GM21360 (cell line): Measurements from ENCODE around the gene BUB3.

Experiments
- ATAC-seq: cut with Tn5 transposase; IDR thresholded peaks from one replicate; pipeline ENCODE4 v1.9.1; 2021; ENCODE audit warnings: mild to moderate bottlenecking, moderate library complexity; ENCODE audit not compliant: unreplicated experiment

BUB3 gene

DNA sequence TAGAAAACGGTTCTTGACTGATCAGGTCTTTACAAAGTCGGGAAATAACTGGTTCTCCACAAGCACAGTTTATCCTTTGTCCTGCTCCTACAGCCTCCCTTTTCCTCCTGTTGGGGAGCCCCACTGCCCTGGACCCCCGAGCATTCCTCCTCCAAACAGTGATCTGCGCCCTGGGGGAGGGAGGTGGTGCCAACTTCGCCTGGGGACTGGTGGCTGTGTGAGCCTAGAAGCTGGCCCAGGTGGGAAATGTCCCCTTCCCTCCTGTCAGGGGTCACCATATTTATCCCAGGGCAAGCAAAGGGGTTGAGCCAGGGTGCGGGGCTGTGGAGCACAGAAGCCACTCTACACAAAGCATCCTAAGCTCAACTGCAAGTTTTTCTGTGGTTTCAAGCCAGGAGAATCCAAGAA is 13.2 kb upstream of the BUB3 start:
- ATAC-seq = no peak

DNA sequence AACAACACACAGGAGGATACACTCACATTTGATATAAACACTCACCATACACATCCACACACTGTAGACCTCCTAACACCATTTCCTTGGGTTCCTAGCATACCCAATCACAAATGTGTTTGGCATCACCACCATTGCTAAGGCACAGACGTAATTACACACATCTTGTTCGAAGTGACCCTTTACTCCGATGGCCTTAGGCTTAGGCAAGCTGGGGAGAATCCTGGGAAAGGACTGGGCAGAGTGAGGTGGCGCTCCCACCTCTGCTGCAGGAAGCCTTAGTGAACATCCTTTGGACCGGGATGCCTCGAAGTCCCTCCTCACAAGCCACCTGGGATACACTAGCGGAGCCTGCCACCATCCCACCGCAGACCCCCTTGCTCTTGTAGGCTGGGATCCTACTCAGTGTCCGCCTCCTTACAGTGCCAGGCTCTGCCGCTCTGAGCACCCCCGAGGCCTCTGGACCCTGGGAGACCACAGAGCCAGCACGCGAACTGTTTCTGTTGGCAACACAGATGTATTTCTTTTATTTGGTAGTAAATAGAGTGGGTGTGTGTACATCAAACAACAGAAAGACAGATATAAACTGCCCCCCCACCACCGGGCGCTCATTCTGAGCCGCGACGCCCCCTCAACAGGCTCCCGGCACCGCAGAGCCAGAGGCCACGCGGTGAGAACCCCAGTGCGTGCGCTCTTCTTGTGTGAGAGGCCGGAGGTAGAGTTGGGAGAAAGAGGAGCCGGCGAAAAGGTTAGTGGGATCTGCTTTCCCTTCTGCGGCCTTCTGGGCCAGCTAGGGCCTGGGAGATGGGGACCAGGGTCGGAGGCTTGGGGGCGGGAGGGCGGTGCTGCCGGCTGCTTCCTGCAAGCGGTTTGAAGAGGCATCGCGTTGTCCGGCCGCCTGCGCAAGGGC is 12.2 kb upstream of the BUB3 start:
- no peak for ATAC-seq

DNA sequence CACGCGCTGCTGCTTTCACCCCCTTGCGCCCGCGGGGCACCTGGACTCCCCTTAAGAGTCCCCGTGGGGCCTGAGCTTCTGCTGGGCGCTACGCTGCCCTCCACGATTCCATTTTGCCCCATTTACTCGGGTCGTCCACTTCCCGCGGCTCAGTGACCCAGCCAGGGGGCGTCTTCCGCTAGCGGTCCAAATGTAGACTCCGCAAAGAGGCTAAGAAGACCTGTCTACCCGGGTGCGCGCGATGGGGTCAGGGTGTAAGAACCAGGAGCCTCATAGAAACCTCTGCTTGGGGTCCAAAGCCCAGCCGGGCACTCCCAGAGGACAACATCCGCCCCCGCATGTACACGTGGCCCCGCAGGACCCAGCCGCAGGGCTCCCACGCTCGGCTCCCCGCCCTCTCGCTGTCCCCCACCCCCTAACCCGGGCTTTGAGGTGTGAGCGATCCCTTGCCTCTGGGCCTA is 11.5 kb upstream of the BUB3 start:
- no peak for ATAC-seq

DNA sequence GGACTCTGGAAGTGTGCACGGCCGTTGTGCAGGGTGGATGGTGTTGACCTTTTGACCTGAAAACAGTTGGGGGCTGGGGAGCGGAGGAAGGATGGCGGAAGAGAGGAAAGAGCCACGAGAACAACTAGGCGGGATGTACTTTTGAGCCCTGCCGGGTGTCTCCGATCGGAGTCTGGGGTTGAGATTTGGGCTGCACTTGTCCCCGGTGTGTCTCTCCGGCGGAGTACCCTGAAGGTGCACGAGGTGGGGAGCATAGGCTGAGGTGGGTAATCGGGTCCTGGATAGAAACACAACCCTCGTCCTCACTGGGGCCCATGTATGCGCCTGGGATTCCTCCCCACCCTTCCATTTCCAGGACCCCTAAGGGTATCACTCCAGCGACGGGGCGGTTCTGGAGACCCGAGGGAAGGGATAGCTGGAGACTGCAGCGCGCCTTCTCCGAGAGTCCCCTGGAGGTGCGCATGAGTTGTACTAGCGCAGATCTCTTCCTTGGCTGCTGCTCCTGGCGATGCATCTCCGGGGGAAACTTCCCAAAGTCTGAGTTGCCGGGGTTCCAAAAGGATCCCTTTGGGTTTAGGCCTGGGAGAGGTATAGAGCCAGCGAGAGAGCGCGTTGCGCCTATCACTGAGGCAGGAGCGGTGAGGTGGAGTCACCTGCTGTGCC is 10.9 kb upstream of the BUB3 start:
- ATAC-seq = no peak

DNA sequence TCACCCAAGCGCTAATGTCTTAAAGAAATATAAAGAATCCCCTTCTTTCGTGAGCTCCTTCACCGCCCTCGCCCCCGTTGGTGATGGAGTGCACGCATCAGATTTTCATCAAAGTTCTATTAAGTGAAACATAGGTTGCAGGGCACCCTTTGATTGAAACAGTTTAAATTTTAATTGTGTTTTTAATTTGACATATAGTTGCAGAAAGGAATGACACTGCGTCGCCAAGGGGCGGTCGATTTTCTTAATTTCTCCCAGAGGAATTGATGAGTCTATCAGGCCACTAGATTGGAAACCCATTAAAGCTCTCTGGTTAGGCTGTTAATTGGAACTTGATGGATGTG is 10.4 kb upstream of the BUB3 start:
- ATAC-seq = no peak

DNA sequence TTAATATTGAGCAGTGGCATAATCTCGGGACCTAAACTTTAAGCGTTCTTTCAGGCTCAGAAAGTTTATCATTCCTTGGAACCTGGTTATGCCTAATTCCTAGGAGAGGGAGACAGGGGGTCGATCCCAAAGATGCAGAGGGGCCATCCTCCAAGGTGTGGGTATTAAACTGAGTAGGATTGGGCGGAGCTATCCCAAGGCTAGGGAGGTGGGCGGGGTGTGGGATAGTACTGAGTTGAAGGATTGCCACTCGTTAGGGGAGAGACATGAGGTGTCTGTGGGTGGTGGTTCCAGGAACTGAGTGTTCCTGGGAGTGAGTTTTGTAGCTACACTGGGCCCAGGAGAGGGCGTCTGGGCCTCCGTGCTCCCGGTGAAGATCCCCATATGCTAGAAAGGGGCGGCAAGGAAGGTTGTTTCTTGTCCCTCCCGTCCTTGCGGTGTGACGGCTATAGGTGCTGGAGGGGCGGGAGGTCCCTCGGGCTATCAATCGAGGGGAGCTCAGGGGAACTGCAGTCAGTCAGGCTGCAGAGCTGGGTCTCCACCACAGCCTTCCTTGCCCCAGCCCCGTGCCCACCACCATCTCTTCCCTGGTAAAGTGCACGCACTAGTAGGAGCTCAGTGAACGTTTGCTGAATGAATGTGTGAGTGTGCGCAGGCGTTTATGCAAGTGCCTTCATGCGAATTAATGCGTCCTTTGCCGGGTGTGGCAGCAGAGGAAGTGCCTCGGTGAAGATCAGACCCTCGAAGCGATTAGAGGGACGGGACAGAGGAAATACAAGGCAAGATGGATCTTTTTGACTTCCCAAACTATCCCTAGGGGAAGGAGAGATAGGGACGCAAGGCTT is 9.3 kb upstream of the BUB3 start:
- no peak for ATAC-seq

DNA sequence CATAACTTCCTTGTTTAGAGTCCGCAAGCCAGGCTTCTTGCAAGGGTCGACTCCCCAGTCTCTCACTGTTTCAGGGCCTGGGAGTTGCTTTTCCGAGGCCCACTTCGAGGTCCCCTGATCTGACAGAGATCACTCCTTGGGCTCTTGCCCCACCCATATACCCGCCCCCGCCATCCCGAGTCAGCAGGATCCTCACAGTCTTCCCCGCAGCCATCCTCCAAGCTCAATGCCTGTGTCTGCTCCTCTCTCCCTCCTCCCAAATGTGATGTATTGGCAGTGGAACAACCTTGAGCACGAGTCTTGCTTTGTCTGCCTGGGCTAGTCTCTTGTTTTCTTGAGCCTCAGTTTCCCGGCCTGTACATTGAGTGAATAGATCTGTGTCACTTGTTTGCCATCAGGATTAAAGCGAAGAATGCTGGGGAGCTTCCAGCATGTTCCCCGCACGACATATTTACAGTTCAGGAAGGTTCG is 8.6 kb upstream of the BUB3 start:
- no peak for ATAC-seq

DNA sequence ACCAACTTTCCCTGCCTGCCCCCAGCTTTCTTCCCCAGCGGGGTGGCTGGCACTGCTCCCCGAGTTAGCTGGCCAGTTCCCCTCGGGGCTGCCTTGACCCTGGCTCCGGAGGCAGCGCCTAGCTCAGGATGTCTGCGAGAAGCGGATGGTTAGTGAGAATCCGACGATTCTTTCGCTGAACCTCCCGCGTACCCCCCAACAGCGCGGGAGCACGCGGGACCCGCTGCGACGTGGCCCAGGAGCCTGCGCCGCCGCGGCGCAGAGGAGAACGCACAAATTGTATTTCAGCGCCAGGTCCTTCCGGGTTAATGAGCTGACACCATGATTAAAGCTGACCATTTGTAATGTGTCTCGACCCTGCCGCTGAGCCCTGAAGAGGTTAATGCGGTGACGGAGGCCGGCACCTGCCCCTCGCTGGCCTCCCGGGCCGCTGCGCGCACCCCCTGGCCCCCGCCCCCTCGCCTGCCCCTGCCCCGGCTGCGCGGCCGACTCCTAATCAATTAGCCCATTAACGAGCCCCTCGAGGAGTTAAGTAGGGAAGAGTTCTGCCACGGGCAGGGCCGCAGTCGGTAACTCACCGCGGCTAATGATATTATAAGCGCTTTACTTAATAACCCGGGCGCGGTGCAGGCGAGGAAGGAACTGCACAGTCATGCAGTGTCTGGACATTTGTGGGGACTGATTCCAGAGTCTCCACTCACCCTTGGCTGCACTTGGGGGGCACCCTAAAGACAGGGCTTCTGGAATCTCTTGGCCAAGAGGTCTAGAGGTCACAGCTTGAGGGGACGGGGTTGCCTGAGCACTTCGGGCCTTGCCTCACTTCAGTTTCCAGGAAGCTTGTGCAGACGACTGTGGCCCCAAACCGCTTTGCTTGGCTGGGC is 7.9 kb upstream of the BUB3 start:
- ATAC-seq = no peak

DNA sequence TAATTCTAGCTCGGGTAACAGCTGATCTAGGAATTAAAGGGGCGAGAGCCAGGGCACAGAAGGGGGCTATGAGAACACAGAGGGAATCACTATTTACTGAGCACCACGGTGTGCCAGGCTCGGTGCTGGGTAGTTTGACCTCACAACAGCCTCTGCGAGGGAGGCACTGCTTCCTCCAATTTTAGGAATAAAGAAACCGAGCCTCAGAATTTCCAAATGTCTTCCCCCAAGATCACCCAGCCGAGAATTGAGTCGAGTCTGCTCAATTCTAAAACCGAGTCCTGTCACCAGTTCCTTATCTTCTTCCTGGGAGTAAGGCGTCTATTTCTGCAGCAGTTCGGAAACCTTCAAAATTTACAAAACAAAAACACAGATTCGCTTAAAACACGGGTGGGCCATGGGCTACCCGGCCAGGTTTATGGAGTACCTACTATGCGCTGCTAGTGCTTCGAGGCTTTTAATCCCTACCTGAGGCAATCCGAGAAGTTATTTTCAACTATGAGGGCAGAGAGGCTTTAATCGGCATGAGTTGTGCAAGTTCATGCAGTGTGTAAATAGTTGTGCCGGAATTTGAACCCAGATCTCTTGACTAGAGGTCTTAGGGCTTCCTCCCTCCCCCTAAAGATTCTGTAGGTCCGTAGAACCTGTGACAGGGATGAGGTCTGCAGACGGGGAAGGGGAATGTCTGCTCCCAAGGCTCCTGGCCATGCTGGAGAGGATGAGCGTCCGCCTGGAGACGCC is 7.1 kb upstream of the BUB3 start:
- ATAC-seq = no peak

DNA sequence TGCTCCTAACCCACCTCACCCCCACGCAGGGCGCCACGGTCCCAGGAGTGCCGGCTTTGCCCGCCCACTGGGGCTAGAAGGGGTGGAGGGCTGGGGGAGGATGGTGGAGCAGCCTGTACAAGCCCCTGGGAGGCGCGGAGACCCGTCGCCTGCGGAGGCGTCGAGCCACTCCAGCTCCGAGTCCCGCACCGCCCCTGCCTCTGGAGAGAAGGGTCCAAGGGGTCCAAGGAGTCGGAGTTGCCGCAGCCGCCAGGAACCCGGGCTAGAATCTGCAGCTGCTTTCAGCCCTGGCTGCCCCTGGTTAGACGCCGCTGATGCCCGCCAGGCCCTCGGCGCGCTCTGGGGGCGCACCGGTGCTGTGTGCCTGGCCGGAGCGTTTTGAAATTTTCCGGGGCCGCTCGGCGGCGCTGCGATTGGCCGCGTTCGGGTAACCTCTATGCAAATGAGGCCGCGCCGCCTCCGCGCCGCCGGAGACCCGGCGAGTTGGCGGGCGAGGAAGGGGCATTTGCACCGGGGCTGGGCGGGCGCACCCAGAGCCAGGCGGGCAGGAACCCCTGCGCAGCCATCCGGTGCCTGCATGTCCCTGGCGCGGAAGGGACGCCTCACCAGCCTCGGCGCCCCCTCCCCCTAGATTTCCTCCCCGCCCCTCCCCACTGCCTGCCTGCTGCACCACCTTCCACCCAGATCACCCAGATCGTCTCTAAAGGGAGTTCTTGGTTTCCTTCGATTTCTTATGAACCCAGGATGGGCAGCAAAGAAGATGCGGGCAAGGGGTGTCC is 6.4 kb upstream of the BUB3 start, which contains the start of gene HMX2:
Gene HMX2 (plus strand): TSS at position 502 of the 779 bp plus-strand sequence. CDS start 243 bp downstream, at position 745.
- no peak for ATAC-seq

DNA sequence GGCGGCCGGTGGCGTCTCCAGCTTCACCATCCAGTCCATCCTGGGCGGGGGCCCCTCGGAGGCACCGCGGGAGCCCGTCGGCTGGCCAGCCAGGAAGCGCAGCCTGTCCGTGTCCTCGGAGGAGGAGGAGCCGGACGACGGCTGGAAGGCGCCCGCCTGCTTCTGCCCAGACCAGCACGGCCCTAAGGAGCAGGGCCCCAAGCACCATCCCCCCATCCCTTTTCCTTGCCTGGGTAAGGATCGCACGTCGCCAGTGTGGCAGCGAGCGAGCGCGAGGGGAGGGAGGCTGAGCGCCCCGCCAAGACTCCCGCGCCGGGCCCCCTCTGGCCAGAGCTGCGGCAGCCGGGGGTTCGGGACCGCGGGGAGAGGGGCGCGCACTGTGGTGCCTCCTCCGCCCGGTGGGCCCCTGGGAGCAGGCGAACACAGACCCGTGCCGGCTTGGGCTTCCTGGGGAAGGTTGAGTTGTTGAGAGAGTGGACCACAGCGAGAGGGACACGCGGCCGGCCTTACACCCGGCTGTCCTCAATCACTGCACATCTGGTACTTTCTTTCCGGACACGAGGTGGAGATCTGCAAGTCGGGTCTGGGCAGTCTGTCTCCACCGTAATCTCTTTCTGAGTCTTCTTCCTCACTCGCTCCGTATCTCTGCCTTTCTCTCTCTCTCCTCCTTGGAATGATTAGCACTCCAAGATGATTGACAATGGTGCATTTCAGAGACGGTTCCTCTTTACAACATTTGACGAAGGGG is 5.6 kb upstream of the BUB3 start:
- no peak for ATAC-seq

DNA sequence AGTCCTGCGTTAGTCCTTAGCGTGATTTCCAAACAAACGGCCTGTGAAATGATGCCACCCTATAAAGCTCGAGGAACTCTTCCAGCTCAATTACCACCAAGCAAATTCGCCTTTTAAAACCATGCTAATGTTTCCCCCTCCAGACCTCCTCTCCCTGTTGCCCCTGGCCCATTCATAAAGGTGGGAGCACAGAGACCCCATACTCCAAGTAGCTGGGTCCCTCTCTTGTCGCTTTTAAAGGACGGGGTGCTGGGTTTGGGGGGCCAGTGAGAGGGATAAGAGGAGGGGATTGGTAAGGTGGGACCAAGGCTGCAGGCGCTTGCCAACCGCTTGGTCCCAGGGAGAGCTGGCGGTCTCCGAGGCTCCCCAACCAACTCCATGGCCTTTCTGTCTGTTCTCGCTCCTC is 5.0 kb upstream of the BUB3 start:
- no peak for ATAC-seq

DNA sequence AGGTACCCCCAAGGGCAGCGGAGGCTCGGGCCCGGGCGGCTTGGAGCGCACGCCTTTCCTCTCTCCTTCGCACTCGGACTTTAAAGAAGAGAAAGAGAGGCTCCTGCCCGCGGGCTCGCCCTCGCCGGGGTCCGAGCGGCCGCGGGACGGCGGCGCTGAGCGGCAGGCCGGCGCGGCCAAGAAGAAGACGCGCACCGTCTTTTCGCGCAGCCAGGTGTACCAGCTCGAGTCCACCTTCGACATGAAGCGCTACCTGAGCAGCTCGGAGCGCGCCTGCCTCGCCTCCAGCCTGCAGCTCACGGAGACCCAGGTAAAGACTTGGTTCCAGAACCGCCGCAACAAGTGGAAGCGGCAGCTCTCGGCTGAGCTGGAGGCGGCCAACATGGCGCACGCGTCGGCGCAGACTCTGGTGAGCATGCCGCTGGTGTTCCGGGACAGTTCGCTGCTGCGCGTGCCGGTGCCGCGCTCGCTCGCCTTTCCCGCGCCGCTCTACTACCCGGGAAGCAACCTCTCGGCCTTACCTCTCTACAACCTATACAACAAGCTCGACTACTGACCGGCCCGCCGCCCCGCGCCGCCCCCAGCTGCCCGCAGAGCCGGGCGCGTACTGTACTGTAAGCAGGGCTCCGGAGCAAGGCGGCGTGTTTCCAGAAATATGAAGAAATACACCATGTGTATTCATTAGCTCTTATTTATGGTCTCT is 4.5 kb upstream of the BUB3 start:
- ATAC-seq = no peak

DNA sequence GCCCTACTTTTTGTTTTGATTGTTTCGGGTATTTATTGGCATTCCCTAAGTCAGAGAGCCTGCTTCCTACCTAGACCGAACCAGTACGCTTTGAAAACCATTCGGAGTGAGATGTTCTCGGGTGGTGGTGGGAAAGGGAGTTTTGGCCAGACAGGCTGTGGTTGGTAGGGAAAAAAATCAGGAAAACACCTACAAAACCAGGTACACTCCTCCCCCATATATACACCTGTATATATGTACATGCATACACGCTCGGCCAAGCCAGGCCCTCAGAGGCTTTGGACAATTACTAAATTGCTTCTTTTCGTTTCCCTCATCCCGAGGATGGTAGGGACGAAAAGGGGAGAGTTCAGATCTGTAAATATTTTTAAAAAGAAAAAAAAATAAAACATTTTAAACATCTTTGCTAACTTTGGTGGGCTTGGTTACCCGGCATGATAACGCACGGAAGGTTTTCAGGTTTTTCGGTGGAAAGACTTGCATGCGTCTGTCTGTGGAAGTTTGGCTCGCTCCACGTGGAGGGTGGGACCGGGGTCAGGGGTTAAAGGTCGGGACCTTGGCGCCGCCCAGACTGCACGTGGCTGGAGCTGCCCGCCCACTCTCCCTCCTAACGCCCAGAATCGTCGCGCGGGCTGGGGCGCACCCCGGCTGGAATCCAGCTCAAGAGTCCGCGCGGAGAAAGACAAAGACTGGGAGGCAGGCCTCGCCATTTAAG is 3.8 kb upstream of the BUB3 start:
- no peak for ATAC-seq

DNA sequence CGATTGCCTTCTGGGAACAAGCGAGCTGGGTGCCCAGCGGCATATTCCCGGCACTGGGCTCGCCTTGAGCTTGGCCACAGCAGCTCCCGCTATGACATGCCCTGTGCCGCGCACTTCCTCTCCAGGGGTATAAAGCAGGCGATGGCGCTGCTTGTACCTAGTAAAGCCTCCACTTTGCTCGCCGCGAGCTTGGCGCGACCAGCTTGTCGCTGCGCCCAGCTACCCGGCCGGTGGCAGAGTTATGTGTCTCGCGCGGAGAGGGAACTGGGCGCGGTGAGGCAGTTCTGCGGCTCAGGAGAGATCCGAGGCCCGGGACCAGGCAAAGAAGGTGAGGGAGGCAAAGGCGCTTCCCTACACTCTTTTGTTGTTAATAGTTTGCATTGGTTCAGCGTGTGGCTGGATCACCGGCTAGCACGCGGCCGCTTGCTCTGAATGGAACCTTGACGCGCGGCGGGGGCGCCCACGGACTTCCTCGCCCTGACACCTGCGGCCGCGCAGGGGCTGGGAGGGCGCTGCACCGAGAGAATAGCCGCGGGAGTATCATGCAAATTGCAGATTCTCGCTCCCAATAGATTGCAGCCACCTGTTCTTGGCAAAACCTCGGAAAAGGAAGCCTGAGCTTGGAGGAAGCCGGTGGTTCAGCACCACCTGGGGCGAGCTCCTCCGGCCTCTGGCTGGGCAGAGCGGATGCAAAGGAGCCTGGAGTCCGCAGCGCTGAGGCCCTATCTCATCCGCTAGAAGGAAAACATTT is 3.0 kb upstream of the BUB3 start:
- ATAC-seq = no peak

DNA sequence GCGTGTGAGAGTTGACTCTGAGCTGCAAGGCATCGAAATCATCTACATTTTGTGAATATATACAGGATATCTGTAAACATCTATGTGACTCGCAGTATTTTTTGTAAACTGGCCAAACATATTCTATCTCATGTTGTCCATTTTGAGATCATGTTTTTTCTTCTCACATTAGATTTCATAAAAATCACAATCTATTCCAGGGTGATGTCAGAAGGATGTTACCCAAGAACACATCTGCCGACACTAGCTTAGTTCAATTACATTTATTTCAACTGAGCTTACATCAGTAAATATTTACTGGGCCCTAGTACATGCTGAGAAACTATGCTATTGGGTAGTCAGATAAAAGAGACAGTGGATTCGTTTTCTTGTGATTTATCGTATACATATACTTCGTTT is 2.5 kb upstream of the BUB3 start:
- no peak for ATAC-seq
